ENCODE data around the gene BTNL8.

The BTNL8 gene, protein sequence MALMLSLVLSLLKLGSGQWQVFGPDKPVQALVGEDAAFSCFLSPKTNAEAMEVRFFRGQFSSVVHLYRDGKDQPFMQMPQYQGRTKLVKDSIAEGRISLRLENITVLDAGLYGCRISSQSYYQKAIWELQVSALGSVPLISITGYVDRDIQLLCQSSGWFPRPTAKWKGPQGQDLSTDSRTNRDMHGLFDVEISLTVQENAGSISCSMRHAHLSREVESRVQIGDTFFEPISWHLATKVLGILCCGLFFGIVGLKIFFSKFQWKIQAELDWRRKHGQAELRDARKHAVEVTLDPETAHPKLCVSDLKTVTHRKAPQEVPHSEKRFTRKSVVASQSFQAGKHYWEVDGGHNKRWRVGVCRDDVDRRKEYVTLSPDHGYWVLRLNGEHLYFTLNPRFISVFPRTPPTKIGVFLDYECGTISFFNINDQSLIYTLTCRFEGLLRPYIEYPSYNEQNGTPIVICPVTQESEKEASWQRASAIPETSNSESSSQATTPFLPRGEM

DNA sequence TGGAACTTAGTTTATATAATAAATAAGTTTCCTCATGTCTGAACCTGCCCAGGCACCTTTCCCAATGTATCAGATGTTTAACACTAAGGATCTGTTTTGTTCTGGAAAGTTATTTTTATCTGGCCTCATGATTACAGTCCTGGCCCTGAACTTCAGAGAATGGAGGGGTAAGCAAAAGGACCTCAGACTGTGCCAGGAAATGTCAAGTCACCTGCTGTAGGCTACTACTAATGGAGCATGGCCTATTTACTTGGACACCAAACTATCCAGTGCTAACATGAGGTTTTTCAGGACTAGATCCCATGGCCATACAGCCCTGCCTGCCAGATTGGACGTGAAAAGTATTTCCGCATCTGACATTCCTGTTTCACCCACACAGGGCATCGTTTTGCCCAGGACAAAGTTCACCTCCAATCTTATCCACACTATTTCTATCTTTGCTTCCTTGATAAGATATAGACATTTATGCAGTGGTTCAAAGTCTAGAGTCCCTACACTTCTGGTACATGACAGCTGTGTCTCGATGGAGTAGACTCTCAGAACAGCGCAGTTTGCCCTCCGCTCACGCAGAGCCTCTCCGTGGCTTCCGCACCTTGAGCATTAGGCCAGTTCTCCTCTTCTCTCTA, at the start of gene BTNL8:
BTNL8 (plus strand) TSS at position 539 of the 626 bp plus-strand sequence. CDS start 152 bp downstream, outside the sequence.
- H3K4me3 ChIP-seq (ENCODE audit: low read depth, low read length), result no peak within 1 kb of the TSS
- TF ChIP-seq CTCF (IDR thresholded peaks at IDR 0.05; ENCODE audit: borderline replicate concordance, insufficient read depth, low read depth, low read length), result no peak

DNA sequence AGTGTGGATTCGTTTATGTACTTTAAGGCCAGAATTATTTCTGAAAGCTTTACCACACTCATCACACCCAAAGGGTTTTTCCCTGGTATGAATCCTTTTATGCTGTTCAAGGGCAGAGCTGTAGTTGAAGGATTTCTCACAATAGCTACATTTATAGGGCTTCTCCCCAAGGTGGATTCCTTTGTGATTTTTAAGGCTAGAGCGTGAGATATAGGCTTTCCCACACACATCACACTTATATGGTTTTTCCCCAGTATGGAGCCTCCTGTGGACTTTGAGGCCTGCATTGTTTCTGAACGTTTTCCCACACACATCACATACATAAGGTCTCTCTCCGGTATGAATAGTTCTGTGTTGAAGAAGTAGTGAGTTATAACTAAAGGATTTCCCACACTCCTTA, 49.1 kb upstream of the BTNL8 start:
- TF ChIP-seq CTCF (IDR thresholded peaks at IDR 0.05; ENCODE audit: borderline replicate concordance, insufficient read depth, low read depth, low read length), result no peak
- no peak overlapping the region for H3K4me3 ChIP-seq (ENCODE audit: low read depth, low read length)

DNA sequence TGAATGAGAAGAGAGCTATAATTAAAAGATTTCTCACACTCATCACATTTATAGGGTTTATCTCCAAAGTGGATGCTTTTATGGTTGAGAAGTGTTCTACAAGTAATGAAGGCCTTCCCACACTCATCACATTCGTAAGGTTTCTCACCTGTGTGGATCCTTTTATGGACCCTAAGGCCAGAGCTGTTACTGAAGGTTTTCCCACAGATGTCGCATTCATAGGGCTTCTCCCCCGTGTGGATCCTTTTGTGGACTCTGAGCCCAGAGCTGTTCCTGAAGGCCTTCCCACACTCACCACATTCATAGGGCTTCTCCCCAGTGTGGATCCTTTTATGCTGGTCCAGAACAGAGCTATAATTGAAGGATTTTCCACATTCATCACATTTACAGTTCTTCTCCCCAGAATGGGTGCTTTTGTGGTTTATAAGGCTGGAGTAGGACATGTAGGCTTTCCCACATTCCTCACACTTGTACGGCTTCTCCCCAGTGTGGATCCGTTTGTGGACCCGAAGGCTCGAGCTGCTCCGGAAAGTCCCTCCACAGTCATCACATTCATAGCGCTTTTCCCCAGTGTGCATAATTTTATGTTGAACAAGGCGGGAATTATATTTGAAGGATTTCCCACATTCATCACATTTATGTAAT, 48.4 kb upstream of the BTNL8 start:
- no peak for TF ChIP-seq CTCF (IDR thresholded peaks at IDR 0.05; ENCODE audit: borderline replicate concordance, insufficient read depth, low read depth, low read length)
- no peak overlapping the region for H3K4me3 ChIP-seq (ENCODE audit: low read depth, low read length)

DNA sequence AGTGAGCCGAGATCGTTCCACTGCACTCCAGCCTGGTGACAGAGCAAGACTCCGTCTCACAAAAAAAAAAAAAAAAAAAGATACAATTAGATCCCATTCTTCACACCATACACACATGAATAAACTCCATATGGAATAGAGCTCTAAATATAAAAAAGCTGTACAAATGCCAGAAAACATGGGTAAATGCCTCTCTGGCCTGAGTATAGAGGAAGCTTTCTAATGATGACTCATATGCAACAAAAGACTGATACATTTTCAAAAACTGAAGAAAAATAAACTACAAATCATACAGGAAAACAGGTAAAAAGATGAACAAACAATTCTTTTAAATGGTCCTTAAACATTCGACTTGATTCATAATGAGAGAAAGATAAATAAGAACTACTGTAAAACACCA, 46.5 kb upstream of the BTNL8 start:
- H3K4me3 ChIP-seq (ENCODE audit: low read depth, low read length), result no peak overlapping the region
- TF ChIP-seq CTCF (IDR thresholded peaks at IDR 0.05; ENCODE audit: borderline replicate concordance, insufficient read depth, low read depth, low read length), result no peak

DNA sequence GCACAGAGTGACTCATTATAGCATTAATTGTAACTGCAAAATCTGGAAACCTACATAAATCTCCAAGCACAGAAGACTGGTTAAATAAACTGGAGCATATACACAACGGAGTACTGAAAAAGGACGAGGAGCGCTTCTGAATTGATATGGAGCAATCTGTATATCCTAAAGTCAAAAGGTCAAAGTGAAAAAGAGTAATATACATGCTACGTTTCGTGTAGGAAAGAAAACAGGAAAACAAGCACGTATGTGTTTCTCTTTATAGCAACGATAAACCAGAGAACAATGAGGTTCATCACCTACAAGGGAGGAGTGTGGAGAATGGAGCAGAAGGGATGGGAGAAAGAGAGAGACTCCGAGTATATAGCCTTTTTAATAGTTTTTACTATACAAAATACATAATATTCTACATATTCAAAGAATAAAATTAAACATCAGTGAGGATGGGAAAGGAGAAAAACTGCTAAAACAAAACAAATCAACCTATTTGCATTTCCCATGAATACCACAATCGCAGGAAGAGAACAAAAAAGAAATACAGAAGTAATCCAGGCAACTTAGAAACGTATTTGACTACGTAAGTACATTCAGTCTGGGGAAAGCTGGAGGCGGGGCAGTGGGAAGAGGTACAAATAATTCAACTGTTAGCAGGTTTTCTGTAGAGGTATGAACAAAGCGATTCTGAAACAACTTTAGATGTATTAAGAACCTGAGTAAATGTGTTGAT, 45.7 kb upstream of the BTNL8 start:
- H3K4me3 ChIP-seq (ENCODE audit: low read depth, low read length), result no peak overlapping the region
- TF ChIP-seq CTCF (IDR thresholded peaks at IDR 0.05; ENCODE audit: borderline replicate concordance, insufficient read depth, low read depth, low read length), result no peak

DNA sequence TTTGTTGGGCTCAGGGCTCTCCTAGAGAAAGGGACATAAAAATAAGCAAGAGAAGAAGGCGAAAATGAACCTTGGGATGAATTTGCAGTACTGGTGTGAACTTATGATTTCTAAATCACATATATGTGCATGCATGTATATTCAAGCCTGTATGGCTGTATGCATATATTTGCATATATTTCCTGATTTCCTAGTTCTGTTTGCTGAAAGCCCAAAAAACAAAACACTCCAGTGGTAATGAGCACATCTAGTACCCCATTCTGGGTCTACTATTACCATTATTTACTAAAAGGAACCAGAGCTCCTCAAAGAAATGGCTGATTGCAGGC, 45.1 kb upstream of the BTNL8 start:
- no peak for TF ChIP-seq CTCF (IDR thresholded peaks at IDR 0.05; ENCODE audit: borderline replicate concordance, insufficient read depth, low read depth, low read length)
- no peak overlapping the region for H3K4me3 ChIP-seq (ENCODE audit: low read depth, low read length)
